Measurements from ENCODE around the gene POLR3C. TPM values are rescaled to one million over a fixed set of nuclear protein-coding genes. Genes with fewer than 3 reads are reported as not detected.
"Not testable (repeated sequence)": the region's sequence is repeated elsewhere in the genome, so short reads cannot be mapped to it uniquely, and the experiment has no call there.

POLR3C gene
- 20.7 TPM for polyA plus RNA-seq (2012; ENCODE audit: low read depth, missing spikeins)

- FAIRE-seq: peak; percentile 56
These were observed at the start of gene POLR3C, which contains the start of gene RNF115 for GRCh38 chr1:145823565-145824498. POLR3C (plus strand) TSS chr1:145824200; CDS start chr1:145825777, 1,577 bp downstream. RNF115 (minus strand) TSS chr1:145824095; CDS start chr1:145823873, 222 bp downstream.

GRCh38 chr1:145777357-145778145, 46.4 kb upstream of the POLR3C start:
- FAIRE-seq (no peak), DNase-seq (ENCODE audit: insufficient read length, low spot score) (no peak)
- no peak for TF ChIP-seq POLR2AphosphoS5 (IDR thresholded peaks at IDR 0.05; ENCODE audit: low read depth, low read length)
- no peak for TF ChIP-seq PAX5 (IDR thresholded peaks at IDR 0.05; ENCODE audit: insufficient read depth, low read length, severe bottlenecking)
- no peak for TF ChIP-seq POU2F2 (IDR thresholded peaks at IDR 0.05; ENCODE audit: low read depth, low read length)
- no peak for TF ChIP-seq SPI1 (IDR thresholded peaks at IDR 0.05; ENCODE audit: low read depth, low read length)
- no peak for TF ChIP-seq POLR2A (IDR thresholded peaks at IDR 0.05; ENCODE audit: low read depth, low read length)
- TF ChIP-seq TAF1 (IDR thresholded peaks at IDR 0.05; ENCODE audit: low read depth, low read length): no peak

More at GRCh38 chr1:145823565-145824498, at the start of gene POLR3C, which contains the start of gene RNF115:
- peak; percentile 79 for DNase-seq (ENCODE audit: insufficient read length, low spot score)
- TF ChIP-seq POU2F2 (IDR thresholded peaks at IDR 0.05; ENCODE audit: low read depth, low read length): no peak
- TF ChIP-seq POLR2AphosphoS5 (IDR thresholded peaks at IDR 0.05; ENCODE audit: low read depth, low read length): peak; percentile 70; the same call in 1 of the 2 replicates
- no peak for TF ChIP-seq SPI1 (IDR thresholded peaks at IDR 0.05; ENCODE audit: low read depth, low read length)
- peak; percentile 92 for TF ChIP-seq TAF1 (IDR thresholded peaks at IDR 0.05; ENCODE audit: low read depth, low read length)
- peak; percentile 81; the same call in 1 of the 2 replicates for TF ChIP-seq POLR2A (IDR thresholded peaks at IDR 0.05; ENCODE audit: low read depth, low read length)

GRCh38 chr1:145778146-145778540, 45.9 kb upstream of the POLR3C start:
- FAIRE-seq: no peak
- TF ChIP-seq SPI1 (IDR thresholded peaks at IDR 0.05; ENCODE audit: low read depth, low read length): no peak
- no peak for TF ChIP-seq PAX5 (IDR thresholded peaks at IDR 0.05; ENCODE audit: insufficient read depth, low read length, severe bottlenecking)
- TF ChIP-seq POLR2A (IDR thresholded peaks at IDR 0.05; ENCODE audit: low read depth, low read length): no peak
- TF ChIP-seq POLR2AphosphoS5 (IDR thresholded peaks at IDR 0.05; ENCODE audit: low read depth, low read length): no peak
- no peak for TF ChIP-seq POU2F2 (IDR thresholded peaks at IDR 0.05; ENCODE audit: low read depth, low read length)
- TF ChIP-seq TAF1 (IDR thresholded peaks at IDR 0.05; ENCODE audit: low read depth, low read length): no peak
- no peak for DNase-seq (ENCODE audit: insufficient read length, low spot score)

- no peak for FAIRE-seq
- no peak for DNase-seq (ENCODE audit: insufficient read length, low spot score)
- TF ChIP-seq POLR2A (IDR thresholded peaks at IDR 0.05; ENCODE audit: low read depth, low read length) (no peak), SPI1 (IDR thresholded peaks at IDR 0.05; ENCODE audit: low read depth, low read length) (no peak), POU2F2 (IDR thresholded peaks at IDR 0.05; ENCODE audit: low read depth, low read length) (no peak), PAX5 (IDR thresholded peaks at IDR 0.05; ENCODE audit: insufficient read depth, low read length, severe bottlenecking) (no peak), TAF1 (IDR thresholded peaks at IDR 0.05; ENCODE audit: low read depth, low read length) (no peak), POLR2AphosphoS5 (IDR thresholded peaks at IDR 0.05; ENCODE audit: low read depth, low read length) (no peak)
These were observed 41.5 kb upstream of the POLR3C start for GRCh38 chr1:145782272-145783099.

- no peak for DNase-seq (ENCODE audit: insufficient read length, low spot score)
- peak; percentile 9 for FAIRE-seq
These were observed 39.6 kb upstream of the POLR3C start for GRCh38 chr1:145784409-145784808.

GRCh38 chr1:145785547-145785946, 38.5 kb upstream of the POLR3C start:
- FAIRE-seq (no peak), DNase-seq (ENCODE audit: insufficient read length, low spot score) (no peak)
- TF ChIP-seq PAX5 (IDR thresholded peaks at IDR 0.05; ENCODE audit: insufficient read depth, low read length, severe bottlenecking): no peak
- TF ChIP-seq POU2F2 (IDR thresholded peaks at IDR 0.05; ENCODE audit: low read depth, low read length): no peak
- no peak for TF ChIP-seq POLR2AphosphoS5 (IDR thresholded peaks at IDR 0.05; ENCODE audit: low read depth, low read length)
- TF ChIP-seq SPI1 (IDR thresholded peaks at IDR 0.05; ENCODE audit: low read depth, low read length): no peak
- TF ChIP-seq TAF1 (IDR thresholded peaks at IDR 0.05; ENCODE audit: low read depth, low read length): no peak

More at GRCh38 chr1:145784409-145784808, 39.6 kb upstream of the POLR3C start:
- TF ChIP-seq POLR2AphosphoS5 (IDR thresholded peaks at IDR 0.05; ENCODE audit: low read depth, low read length) (no peak), TAF1 (IDR thresholded peaks at IDR 0.05; ENCODE audit: low read depth, low read length) (no peak)

GRCh38 chr1:145786271-145786670, 37.7 kb upstream of the POLR3C start:
- FAIRE-seq: no peak
- no peak for DNase-seq (ENCODE audit: insufficient read length, low spot score)
- TF ChIP-seq SPI1 (IDR thresholded peaks at IDR 0.05; ENCODE audit: low read depth, low read length): no peak
- no peak for TF ChIP-seq POLR2A (IDR thresholded peaks at IDR 0.05; ENCODE audit: low read depth, low read length)
- no peak for TF ChIP-seq PAX5 (IDR thresholded peaks at IDR 0.05; ENCODE audit: insufficient read depth, low read length, severe bottlenecking)
- TF ChIP-seq TAF1 (IDR thresholded peaks at IDR 0.05; ENCODE audit: low read depth, low read length): no peak
- no peak for TF ChIP-seq POLR2AphosphoS5 (IDR thresholded peaks at IDR 0.05; ENCODE audit: low read depth, low read length)
- TF ChIP-seq POU2F2 (IDR thresholded peaks at IDR 0.05; ENCODE audit: low read depth, low read length): no peak

GRCh38 chr1:145788580-145788979, 35.4 kb upstream of the POLR3C start:
- DNase-seq (ENCODE audit: insufficient read length, low spot score): no peak
- FAIRE-seq: no peak
- TF ChIP-seq POLR2AphosphoS5 (IDR thresholded peaks at IDR 0.05; ENCODE audit: low read depth, low read length): no peak
- TF ChIP-seq PAX5 (IDR thresholded peaks at IDR 0.05; ENCODE audit: insufficient read depth, low read length, severe bottlenecking): no peak
- no peak for TF ChIP-seq SPI1 (IDR thresholded peaks at IDR 0.05; ENCODE audit: low read depth, low read length)
- no peak for TF ChIP-seq POU2F2 (IDR thresholded peaks at IDR 0.05; ENCODE audit: low read depth, low read length)
- TF ChIP-seq TAF1 (IDR thresholded peaks at IDR 0.05; ENCODE audit: low read depth, low read length): no peak

GRCh38 chr1:145791860-145792259, 32.1 kb upstream of the POLR3C start:
- FAIRE-seq; DNase-seq (ENCODE audit: insufficient read length, low spot score): not testable (repeated sequence)

Data from GM12891 (cell line).